GM18909 (cell line): ENCODE data around the gene PAIP2.
"Not testable (repeated sequence)": the region's sequence is repeated elsewhere in the genome, so short reads cannot be mapped to it uniquely, and the experiment has no call there.

ENCODE experiments used
- ATAC-seq: cut with Tn5 transposase; IDR thresholded peaks from one replicate; pipeline ENCODE4 v1.9.1; 2021; ENCODE audit warnings: mild to moderate bottlenecking; ENCODE audit not compliant: unreplicated experiment, poor library complexity

The PAIP2 gene

DNA sequence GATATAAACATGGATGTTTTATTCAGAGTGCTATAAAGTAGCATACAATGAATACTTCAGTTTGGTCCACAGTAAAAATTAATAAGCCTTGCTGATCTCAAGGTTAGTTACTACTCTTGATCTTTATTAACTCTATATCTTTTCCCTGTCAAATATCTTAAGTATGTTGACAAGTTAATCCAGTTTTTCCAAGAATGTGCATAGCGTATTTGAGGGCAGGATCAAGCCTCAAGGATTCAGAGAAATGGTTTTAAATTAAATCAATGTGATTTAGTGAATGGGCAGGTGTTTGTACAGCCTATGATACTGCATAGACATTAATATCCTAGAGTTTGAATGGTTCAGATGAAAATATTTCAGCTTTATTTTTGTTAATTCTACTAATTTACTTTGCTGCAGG lies 27.4 kb upstream of the PAIP2 start:
- ATAC-seq = no peak

DNA sequence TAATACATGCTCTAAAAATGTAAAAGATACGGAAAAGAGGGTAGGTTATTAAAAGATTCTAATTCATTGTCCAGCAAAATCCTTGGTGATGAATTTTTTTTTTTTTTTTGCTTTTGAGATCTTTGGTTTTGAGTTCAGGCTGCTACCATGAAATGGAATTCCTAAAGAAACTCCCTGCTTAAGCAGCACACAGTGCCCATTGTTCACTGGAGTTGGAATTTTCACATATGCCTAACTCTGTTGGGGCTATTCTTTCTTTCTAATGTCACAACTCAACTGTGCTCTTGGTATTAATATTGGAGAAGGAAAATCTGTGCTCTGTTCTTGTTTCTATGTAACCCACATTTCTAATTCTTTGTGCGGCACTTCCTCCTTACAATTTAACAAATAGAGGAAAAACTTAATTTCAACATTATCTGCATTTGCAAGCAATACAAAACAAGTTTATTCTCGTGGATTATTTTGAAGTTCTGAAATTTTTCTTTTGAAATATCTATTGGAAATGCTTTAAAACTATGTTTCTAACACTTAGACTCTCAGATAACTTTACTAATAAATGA lies 26.5 kb upstream of the PAIP2 start:
- no peak for ATAC-seq

DNA sequence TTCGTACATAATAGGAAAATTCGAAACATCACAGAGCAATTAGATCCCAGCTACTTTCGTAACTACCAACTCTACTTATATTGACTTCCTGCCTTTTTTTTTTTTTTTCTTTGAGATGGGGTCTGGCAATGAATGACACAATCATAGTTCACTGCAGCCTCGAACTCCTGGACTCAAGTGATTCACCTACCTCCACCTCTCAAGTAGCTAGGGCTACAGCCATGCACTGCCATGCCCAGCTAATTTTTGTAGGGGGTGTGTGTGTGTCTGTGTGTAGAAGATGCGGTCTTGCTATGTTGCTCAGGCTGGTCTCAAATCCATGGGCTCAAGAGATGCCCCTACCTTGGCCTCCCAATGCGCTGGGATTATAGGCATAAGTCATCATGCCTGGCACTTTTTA lies 5.8 kb upstream of the PAIP2 start:
- no peak for ATAC-seq

DNA sequence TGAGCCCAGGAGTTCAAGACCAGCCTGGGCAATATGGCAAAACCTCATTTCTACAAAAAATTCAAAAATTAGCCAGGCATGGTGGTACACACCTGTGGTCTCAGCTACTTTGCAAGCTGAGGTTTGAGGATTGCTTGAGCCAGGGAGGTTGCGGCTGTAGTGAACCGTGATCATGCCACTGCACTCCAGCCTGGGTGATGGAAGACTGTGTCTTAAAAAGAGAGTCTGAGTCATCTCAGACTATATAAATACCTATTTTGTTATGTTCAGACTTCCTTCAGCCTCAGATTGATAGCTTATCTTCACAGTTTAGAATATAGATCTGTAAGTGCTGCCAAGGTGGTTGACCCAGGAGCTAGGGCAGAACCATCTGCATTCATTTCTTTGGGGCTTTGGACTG lies 1.6 kb upstream of the PAIP2 start:
- ATAC-seq = no peak

DNA sequence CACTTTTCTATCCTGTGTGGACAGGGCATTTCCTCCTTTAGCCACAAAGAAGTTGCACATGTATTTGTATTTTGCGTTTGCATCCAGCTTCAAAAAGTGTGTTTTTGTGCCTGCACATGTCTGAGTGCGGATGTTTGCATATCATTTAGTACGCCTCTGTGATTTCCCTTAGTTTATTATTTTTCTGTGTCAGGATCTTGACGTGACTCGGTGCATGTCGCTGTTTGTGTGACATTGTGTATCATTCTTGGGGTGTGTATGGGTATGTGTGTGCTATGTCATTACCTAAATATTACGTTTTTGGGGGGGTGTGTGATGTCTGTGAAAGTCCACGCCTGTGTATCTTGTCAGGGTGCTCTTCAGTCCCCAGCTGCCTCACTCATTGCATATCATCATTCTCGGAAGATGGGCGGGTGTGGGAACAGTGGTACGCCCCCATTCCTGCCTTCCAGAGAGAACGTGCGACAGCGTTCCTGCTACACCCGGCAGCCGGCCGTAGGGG lies 416 bp upstream of the PAIP2 start:
- ATAC-seq = no peak

DNA sequence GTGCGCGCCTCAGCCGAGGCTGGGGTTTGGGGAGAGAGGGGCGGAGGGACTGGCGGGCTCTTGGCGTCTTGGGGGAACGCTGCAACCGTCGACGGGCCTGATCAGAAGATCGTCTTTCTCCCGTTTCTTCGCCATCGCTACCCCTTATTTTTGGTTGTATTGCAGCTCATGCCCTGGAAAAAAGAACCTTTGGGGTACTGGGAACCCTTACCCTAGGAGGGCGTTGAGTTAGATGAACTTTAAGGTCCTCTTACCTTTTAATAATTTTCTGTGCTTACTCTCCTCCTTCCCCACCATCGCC lies 719 bp downstream of the PAIP2 start:
- no peak for ATAC-seq

DNA sequence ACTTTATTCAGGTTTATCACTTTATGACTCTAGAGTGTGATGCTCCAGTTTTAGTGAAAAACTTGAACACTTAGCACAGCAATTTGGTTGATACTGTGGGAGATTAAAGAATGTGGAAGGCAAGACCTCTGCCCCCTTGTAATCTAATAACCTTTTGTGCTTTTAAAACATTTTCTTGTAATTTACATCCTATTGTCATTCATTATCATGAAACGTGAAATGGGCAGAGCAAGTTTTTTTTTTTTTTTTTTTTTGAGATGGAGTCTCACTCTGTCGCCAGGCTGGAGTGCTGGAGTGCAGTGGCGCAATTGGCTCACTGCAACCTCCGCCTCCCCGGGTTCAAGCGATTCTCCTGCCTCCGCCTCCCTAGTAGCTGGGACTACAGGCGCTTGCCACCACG lies 1.8 kb downstream of the PAIP2 start:
- ATAC-seq = no peak

DNA sequence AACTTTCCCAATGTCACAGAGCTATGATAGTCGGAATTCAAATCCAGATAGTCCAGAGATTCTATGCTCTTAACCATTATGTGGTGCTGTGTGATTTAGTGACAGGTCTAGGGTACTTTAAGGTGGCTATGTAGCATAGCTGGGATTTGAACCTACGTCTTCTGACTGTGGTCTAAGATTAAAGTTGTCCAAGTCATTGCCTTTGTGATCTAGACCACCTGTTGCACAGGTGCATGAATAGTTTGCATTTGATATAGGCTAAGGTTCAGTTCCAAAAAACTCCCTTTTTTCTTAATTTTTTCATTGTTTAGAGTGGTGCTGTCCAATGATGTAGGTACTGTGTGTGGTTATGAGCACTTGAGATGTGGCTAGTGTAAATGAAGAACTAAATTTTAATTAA lies 2.5 kb downstream of the PAIP2 start:
- ATAC-seq = no peak

DNA sequence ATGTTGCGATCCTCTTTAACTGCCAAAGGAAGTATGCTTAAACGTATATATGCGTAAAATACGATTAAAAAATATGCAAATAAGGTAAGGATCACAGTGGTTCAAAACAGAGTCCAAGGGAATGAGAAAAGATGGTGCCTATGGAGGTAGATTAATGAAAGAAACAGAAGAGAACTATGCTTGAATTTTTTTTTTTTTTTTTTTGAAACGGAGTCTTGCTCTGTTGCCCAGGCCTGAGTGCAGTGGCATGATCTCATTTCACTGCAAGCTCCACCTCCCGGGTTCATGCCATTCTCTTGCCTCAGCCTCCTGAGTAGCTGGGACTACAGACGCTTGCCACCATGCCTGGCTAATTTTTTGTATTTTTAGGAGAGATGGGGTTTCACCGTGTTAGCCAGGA lies 3.8 kb downstream of the PAIP2 start:
- ATAC-seq = not testable (repeated sequence)

DNA sequence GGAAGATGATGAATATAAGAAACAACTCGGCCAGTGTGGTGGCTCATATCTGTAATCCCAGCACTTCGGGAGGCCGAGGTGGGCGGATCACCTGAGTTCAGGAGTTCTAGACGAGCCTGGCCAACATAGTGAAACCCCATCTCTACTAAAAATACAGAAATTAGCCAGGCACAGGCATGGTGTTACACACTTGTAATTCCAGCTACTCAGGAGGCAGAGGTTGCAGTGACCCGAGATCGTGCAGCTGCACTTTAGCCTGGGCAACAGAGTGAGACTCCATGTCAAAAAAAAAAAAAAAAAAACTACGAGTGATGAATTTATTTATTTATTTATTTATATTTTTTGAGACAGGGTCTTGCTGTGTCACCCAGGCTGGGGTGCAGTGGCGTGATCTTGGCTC lies 6.2 kb downstream of the PAIP2 start:
- ATAC-seq = not testable (repeated sequence)

DNA sequence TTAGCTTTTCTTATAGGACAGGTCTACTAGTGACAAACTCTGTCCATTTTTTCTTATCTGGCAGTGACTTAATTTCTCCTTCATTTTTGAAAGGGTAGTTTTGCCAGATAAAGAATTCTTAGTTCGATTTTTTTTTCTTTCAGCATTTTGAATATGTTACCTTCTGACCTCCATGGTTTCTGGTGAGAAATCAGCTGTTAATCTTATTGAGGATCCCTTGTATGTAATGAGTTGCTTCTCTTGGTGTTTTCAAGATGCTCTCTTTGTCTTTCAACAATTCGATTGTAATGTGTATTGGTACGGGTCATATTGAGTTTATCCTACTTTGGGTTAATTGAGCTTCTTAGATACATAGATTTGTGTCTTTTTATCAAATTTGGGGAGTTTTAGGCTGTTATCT lies 12.5 kb downstream of the PAIP2 start:
- no peak for ATAC-seq

DNA sequence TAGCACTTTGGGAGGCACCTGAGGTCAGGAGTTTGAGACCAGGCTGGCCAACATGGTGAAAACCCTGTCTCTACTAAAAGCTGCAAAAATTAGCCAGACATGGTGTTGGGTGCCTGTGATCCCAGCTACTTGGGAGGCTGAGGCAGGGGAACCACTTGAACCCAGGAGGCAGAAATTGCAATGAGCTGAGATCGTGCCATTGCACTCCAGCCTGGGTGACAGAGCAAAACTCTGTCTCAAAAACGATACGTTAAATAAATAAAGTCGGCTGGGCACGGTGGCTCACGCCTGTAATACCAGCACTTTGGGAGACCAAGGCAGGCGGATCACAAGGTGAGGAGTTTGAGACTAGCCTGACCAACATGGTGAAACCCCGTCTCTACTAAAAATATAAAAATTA lies 14.2 kb downstream of the PAIP2 start:
- ATAC-seq = not testable (repeated sequence)

DNA sequence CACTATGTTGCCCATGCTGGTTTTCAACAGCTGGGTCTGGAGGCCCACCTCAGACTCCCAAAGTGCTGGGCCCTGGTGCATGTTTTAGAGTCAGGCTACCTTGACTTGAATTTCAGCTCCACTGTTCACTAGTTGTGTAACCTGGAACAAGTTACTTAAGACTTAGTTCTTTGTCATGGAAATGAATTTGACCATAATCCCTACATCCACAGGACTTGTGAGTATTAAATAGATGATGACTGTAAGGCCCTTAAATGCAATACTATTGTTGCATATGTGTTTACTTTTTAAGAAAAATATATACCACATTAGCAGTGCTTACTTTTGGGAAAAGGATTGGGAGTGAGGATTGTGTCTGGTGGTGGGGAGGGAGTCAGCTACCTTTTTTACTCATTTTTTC lies 16.4 kb downstream of the PAIP2 start:
- no peak for ATAC-seq

DNA sequence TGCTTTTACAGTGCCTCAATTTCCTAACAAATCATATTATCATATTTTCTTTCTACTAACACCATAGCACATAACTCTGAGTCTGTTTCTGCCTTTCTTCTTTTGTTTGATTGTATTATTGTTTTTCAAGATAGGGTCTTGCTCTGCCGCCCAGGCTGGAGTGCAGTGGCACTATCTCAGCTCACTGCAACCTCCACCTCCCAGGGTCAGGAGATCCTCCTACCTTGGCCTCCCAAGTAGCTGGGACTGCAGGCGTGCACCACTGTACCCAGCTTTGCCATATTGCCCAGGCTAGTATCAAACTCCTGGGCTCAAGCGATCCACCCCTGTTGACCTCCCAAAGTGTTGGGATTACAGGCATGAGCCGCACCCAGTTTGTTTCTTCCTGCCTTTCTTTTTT lies 18.7 kb downstream of the PAIP2 start:
- no peak for ATAC-seq

DNA sequence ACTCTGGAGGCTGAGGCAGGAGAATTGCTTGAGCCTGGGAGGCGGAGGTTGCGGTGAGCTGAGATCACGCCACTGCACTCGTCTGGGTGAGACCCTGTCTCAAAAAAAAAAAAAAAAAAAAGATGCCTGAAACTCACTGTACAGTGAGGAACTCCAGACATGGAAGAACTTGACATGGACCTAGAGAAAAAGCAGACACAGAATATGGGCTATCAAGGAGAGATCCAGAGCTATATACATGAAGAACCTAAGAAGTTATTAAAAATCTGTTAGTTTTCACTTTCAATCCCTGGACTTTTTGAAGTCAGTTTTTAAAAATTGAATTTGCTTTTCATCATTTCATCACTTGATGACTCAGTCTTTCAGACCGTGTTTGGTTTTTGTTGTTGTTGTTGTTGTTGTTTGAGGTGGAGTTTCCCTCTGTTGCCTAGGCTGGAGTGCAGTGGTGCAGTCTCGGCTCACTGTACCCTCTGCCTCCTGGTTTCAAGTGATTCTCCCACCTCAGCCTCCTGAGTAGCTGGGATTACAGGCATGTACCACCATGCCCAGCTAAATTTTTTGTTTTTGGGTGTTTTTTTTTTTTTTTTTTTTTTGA lies 20.3 kb downstream of the PAIP2 start:
- no peak for ATAC-seq

DNA sequence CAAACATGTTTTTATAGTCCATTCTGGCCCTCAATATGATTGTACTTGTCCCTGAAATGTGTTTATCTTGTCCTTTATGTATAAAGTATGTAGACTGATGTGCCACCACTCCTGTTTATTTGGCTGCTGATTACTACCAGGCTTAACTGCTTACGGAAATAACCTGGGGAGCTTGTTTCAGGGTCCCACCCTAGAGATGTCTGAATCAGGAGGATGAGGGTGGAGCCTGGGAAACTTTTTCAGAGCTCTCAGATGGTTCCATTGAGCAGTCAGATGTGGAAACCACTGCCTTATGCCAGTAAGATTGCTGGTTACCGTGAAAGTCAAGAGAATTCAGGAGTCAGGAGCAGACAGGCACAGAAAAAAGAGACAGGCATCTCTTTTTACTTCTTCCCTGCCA lies 22.3 kb downstream of the PAIP2 start:
- no peak for ATAC-seq

DNA sequence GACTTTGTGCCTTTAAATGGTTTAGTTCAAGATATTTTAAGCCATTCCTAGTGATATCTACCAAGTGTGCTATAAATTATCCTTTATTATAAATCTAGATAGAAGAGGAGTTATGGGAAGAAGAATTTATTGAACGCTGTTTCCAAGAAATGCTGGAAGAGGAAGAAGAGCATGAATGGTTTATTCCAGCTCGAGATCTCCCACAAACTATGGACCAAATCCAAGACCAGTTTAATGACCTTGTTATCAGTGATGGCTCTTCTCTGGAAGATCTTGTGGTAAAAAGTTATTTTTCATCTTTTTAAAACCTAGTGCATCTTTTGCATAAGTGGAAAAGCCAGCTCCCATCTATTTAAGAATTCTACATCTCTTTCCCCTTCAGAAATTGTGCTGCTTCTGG lies 22.8 kb downstream of the PAIP2 start:
- no peak for ATAC-seq

DNA sequence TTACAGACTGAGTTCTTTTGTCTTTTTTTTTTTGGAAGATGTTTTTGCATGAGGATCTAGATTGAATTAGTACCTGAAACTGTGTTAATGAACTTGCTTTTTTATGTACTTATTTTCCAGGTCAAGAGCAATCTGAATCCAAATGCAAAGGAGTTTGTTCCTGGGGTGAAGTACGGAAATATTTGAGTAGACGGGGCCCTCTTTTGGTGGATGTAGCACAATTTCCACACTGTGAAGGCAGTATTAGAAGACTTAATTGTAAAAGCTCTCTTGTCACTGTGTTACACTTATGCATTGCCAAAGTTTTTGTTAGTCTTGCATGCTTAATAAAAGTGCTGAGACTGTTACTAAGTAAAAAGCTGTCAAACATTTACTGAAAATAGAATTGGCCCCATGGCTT lies 27.0 kb downstream of the PAIP2 start:
- ATAC-seq = no peak

DNA sequence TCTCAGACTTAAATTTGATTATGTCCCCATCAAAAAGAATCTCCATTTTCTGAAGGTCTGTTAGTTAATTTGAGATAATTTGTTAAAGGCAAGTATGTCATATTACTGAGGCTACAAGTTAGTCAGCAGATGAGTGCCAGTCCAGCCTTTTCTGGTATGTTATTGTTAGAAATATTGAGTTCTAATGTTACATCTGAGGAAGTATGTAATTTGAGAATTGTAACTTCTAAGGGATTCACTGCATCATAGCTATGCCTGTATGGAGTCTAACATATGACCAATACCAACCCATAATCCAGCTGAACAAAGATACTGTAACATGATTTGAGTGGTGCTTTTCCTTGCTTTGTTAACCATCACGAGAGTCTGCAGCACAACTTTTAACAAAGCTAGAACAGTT lies 27.5 kb downstream of the PAIP2 start:
- ATAC-seq = no peak

DNA sequence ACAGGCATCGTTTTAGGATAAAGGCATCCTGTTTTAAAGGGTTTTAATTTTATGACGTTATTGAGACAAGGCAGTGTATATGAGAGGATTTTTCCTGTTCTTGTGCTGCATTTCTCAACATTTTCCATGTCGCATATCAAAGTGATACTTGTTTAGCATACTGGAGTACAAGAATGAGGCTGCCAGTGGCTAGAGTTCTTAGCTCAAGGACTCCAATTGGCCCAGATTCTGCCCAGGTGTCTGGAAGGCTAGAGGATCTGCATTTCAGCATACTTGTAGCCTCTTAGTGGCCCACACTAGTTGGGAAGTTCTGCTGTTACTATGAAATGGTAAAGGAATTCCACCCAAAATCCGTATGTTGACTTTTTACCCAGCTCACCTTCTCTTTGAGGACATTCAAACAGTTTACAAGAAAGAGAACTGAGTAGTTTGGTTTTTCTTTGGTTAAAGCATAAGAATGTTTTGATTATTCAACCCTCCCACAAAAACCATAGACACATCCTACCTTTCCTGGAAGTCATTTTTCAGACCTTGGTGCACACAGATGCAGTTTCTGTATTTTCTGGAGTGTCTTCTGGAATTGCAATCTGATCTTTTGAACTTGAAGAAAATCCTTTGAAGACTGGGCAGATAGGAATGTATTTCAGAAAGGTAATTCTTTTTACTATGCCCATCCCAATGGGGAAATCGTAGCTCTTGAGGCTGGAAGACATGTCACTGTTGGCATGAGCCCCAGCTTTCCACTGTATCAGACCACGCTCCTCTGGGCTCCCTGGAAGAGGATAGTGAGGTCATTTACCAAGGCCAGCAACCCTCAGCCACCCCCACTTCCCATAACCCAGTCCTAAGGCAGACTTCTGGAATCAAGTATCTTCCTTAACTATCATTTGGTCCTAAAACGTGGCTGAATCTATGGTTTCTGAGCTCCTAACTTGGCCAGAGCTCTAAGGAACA lies 30.1 kb downstream of the PAIP2 start:
- no peak for ATAC-seq

DNA sequence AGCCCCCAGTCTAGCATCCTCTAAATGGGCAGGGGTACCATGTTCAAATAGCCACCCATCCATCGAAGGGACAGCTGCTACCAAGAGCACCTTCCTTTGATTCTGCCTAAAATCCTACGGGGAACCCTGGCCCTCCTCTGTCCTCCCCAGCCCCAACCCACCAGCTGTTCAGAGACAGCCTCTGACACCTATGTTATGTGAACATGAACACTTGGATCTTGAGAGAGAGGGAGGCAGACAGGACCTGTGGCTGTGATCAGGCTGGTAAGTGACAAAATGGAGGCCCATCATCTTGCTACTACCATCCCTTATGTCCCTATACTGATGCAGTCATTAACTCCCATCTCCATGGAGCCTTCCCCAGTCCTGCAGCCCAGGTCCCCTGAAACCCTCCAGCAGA lies 33.3 kb downstream of the PAIP2 start:
- no peak for ATAC-seq

DNA sequence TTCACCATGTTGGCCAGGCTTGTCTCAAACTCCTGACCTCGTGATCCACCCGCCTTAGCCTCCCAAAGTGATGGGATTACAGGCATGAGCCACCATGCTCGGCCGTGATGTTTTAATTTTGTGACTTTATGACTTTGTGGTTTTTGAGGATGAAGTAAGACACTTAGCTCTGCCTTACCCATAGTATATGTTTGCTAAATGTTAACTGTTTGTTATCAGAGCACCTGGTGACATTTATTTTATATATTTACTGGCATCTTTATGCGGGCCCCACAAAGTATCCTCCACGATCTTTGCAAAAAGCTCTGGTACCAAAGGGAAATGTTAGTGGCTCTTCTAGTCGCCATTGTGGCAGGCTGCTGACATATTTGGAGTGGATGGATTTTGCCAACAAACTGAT lies 34.7 kb downstream of the PAIP2 start:
- no peak for ATAC-seq
